Measurements from ENCODE around the gene GMCL1. TPM values are rescaled to one million over a fixed set of nuclear protein-coding genes. Genes with fewer than 3 reads are reported as not detected.

Gene GMCL1
- total RNA-seq, 6 experiments from 2014 or later = 5.8 to 11.4 (median 6.8) TPM

GRCh38 chr2:69785358-69785757 is 44.1 kb upstream of the GMCL1 start:
- Histone ChIP-seq H3K9me3 (no peaks in the 10 kb centered on the region), H3K27me3 (no peaks in the 10 kb centered on the region), H3K36me3 (peaks cover 0 to 6% (median 0%) of the 10 kb centered on the region in 4 donors), H3K4me3 (no peak overlapping the region), H3K27ac (peak overlapping the region; percentile 14 to 84 (median 33)), H3K4me1 (peaks cover 0 to 73% (median 29%) of the 10 kb centered on the region in 4 donors)
- TF ChIP-seq CTCF (IDR thresholded peaks at IDR 0.05) (no peak), POLR2A (IDR thresholded peaks at IDR 0.05) (no peak)
- 88% methylated on average over 2 of the region's 2 CpGs for WGBS (ENCODE audit: insufficient coverage, low coverage, low lambda C conversion rate, missing lambda C conversion rate)
- DNase-seq (no peak), ATAC-seq (no peak)
- intact Hi-C loops (cut with DNase I) = no loop called here

- no peak for ATAC-seq
- TF ChIP-seq CTCF (IDR thresholded peaks at IDR 0.05) = no peak
- TF ChIP-seq POLR2A (IDR thresholded peaks at IDR 0.05) = no peak
These were observed 43.4 kb upstream of the GMCL1 start for GRCh38 chr2:69786052-69786560.

GRCh38 chr2:69789175-69789721 is 40.2 kb upstream of the GMCL1 start:
- peak in 1 of 3 donors; percentile 40 for DNase-seq
- no peak for TF ChIP-seq POLR2A (IDR thresholded peaks at IDR 0.05)
- TF ChIP-seq CTCF (IDR thresholded peaks at IDR 0.05) = no peak
- intact Hi-C loops (cut with DNase I) = no loop called here
- H3K4me1 ChIP-seq = peaks cover 0 to 41% (median 11%) of the 10 kb centered on the region in 4 donors
- H3K27me3 ChIP-seq = no peaks in the 10 kb centered on the region
- no peaks in the 10 kb centered on the region for H3K9me3 ChIP-seq
- H3K4me3 ChIP-seq = no peak overlapping the region
- H3K27ac ChIP-seq = peak overlapping the region in 1 of 3 donors; percentile 42
- ATAC-seq = peak; percentile 19 to 50 (median 42)
- 69% methylated on average over 4 of the region's 7 CpGs for WGBS (ENCODE audit: insufficient coverage, low coverage, low lambda C conversion rate, missing lambda C conversion rate)
- H3K36me3 ChIP-seq = peaks cover 0 to 6% (median 0%) of the 10 kb centered on the region in 4 donors

More at GRCh38 chr2:69786052-69786560, 43.4 kb upstream of the GMCL1 start:
- H3K27ac ChIP-seq = no peak overlapping the region
- no peak for DNase-seq
- H3K4me1 ChIP-seq = peaks cover 0 to 71% (median 25%) of the 10 kb centered on the region in 4 donors
- no peaks in the 10 kb centered on the region for H3K9me3 ChIP-seq
- no peak overlapping the region for H3K4me3 ChIP-seq
- peaks cover 0 to 6% (median 0%) of the 10 kb centered on the region in 4 donors for H3K36me3 ChIP-seq
- intact Hi-C loops (cut with DNase I) = no loop called here
- no peaks in the 10 kb centered on the region for H3K27me3 ChIP-seq
- 97% methylated on average over 4 of the region's 4 CpGs for WGBS (ENCODE audit: insufficient coverage, low coverage, low lambda C conversion rate, missing lambda C conversion rate)

GRCh38 chr2:69789772-69790600 is 39.5 kb upstream of the GMCL1 start:
- H3K36me3 ChIP-seq = peaks cover 0 to 6% (median 0%) of the 10 kb centered on the region in 4 donors
- DNase-seq (peak in 1 of 3 donors; percentile 10), ATAC-seq (peak in 2 of 4 donors; percentile 17 to 36)
- H3K27me3 ChIP-seq = no peaks in the 10 kb centered on the region
- 54% methylated on average over 7 of the region's 7 CpGs for WGBS (ENCODE audit: insufficient coverage, low coverage, low lambda C conversion rate, missing lambda C conversion rate)
- intact Hi-C loops (cut with DNase I) = no loop called here
- H3K4me1 ChIP-seq = peaks cover 0 to 33% (median 7%) of the 10 kb centered on the region in 4 donors
- TF ChIP-seq CTCF (IDR thresholded peaks at IDR 0.05) = no peak
- TF ChIP-seq POLR2A (IDR thresholded peaks at IDR 0.05) = no peak
- no peaks in the 10 kb centered on the region for H3K9me3 ChIP-seq
- peak overlapping the region; percentile 0 to 42 (median 42) for H3K27ac ChIP-seq
- H3K4me3 ChIP-seq = no peak overlapping the region

Data from right lobe of liver (tissue), 6 donors.